GM18951 (cell line): ENCODE results near the gene LGR4.

Experiments used
- POLR2A ChIP-seq: IDR thresholded peaks from 4 replicates; pipeline ENCODE4 v1.6.1; 2011; ENCODE audit warnings: mild to moderate bottlenecking; ENCODE audit not compliant: insufficient read length, insufficient read depth; ENCODE audit errors: extremely low read depth
- in situ Hi-C: fragments of 300-500 bp; cut with MboI; formaldehyde crosslinking; loops from one replicate; pipeline ENCODE4 v1.12.0; 2022; ENCODE audit warnings: low sequenced_read_pairs, mixed read lengths, inconsistent platforms; ENCODE audit not compliant: unreplicated experiment

The LGR4 gene

GRCh38 chr11:27471589-27472397, 797 bp downstream of the LGR4 start:
- in situ Hi-C loops, result no loop called here
- TF ChIP-seq POLR2A, result no peak

GRCh38 chr11:27470826-27471588, 1.6 kb downstream of the LGR4 start:
- in situ Hi-C loops, result no loop called here
- TF ChIP-seq POLR2A, result no peak

GRCh38 chr11:27470166-27470565, 2.4 kb downstream of the LGR4 start:
- no peak for TF ChIP-seq POLR2A
- in situ Hi-C loops, result no loop called here

GRCh38 chr11:27468995-27469695, 3.4 kb downstream of the LGR4 start:
- in situ Hi-C loops, result no loop called here
- TF ChIP-seq POLR2A, result no peak

- in situ Hi-C loops, result no loop called here
- no peak for TF ChIP-seq POLR2A
Observed at GRCh38 chr11:27468209-27468994, 4.2 kb downstream of the LGR4 start.

DNA sequence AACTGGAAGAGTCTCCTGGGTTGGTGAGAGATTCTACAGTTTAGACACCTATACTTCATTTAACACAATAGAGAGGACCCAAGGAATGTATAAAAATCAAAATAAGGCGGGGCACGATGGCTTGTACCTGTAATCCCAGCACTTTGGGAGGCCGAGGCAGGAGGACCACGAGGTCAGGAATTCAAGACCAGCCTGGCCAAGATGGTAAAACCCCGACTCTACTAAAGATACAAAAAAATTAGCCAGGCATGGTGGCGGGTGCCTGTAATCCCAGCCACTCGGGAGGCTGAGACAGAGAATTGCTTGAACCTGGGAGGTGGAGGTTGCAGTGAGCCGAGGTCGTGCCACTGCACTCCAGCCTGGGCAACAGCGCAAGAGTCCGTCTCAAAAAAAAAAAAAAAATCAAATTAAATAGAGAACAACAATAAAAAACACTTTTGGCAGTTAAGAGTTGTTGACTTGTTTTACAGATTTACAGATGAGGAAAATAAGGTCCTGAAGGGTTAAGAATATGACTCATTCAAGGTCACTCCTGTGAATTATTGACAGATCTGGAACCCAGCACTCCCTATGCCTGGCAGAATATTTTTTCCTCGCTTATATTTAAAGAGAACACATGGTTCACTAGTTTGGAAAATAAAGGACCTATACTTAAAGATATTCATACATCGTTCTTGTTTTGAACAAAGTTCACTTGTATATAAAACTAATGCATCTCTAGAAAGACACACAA, 5.2 kb downstream of the LGR4 start:
- in situ Hi-C loops, result no loop called here
- no peak for TF ChIP-seq POLR2A

DNA sequence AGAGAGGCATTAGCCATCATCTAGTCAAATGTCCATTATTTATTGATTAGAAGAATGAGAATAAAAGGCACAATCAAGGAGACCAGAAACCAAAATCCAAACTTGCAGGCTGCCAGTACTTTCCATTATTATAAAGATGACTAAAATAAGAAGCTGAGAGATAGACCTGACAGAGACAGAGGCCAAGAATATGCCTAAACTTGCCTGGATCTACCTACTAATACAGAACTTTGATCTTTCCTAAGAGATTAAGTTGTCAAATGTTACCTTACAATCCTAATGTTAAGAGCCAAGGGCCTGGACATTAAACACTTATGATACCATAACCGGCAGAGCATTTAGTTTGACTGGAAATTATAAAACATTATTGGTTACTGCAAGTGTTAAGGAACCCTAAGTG, 6.2 kb downstream of the LGR4 start:
- no peak for TF ChIP-seq POLR2A
- in situ Hi-C loops, result no loop called here

GRCh38 chr11:27465629-27466028, 7.0 kb downstream of the LGR4 start:
- in situ Hi-C loops, result no loop called here
- no peak for TF ChIP-seq POLR2A

GRCh38 chr11:27464909-27465308, 7.7 kb downstream of the LGR4 start:
- TF ChIP-seq POLR2A, result no peak
- in situ Hi-C loops, result no loop called here

DNA sequence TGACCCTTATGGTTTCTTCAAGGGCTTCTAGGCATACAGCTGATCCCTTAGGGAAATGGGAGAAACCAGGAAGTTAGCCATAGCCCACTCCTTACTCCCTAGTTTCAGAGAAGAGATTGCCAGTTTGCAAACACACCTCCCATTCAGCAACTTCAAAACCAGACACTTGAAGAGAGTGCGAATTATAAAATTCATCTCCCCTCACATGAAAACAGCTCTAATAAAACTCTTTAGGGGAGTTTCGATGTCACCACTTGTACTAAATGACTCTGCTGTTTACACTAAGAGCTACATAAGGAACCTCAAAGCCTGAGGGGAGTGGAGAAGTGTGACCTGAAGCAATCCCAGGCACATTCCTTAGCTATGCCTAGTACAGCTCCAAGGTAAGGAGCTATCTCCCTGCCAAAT, 8.3 kb downstream of the LGR4 start:
- TF ChIP-seq POLR2A, result no peak
- in situ Hi-C loops, result no loop called here

GRCh38 chr11:27462543-27462942, 10.0 kb downstream of the LGR4 start:
- in situ Hi-C loops, result no loop called here
- no peak for TF ChIP-seq POLR2A
